Natural killer cell (primary cell): ENCODE results near the gene PTH1R. TPM values are rescaled to one million over a fixed set of nuclear protein-coding genes. Genes with fewer than 3 reads are reported as not detected.

Source experiments
- ATAC-seq, 3 donors: fragments of 150-1000 bp in 2 of 3; fragments of 200-7000 bp in 1 of 3; cut with Tn5 transposase; 1 replicate in 1 of 3; 2 replicates in 2 of 3; pipeline ENCODE4 v1.10.0; 2021; ENCODE audit warnings: mild to moderate bottlenecking in 2 of 3, moderate library complexity in 2 of 3
- DNase-seq, 2 donors: peaks; one replicate each; pipeline versions ENCODE4 v3.0.0 to v3.0.0-alpha.2; 2013 to 2021; ENCODE audit warnings: mixed read lengths in 1 of 2
- H3K27ac ChIP-seq: one replicate; pipeline ENCODE4 v1.5.1; 2013; ENCODE audit warnings: mild to moderate bottlenecking, low read length
- H3K27me3 ChIP-seq: one replicate; pipeline ENCODE4 v1.6.1; 2013; ENCODE audit warnings: low read length; ENCODE audit not compliant: control insufficient read depth, insufficient read depth
- H3K36me3 ChIP-seq: one replicate; pipeline ENCODE4 v1.6.1; 2013; ENCODE audit warnings: low read length; ENCODE audit not compliant: control insufficient read depth, insufficient read depth
- H3K4me1 ChIP-seq: one replicate; pipeline ENCODE4 v1.6.1; 2013; ENCODE audit warnings: low read length; ENCODE audit not compliant: control insufficient read depth, insufficient read depth
- H3K4me3 ChIP-seq: one replicate; pipeline ENCODE4 v1.5.1; 2013; ENCODE audit warnings: low read length
- H3K9me3 ChIP-seq: one replicate; pipeline ENCODE4 v1.6.1; 2013; ENCODE audit warnings: low read length; ENCODE audit not compliant: control insufficient read depth, insufficient read depth
- H3K27ac Mint-ChIP-seq, 2 donors: one replicate each; pipeline ENCODE4 v1.8.0; 2022; ENCODE audit warnings: mild to moderate bottlenecking in 2 of 2, mixed read lengths in 2 of 2, moderate library complexity in 1 of 2
- H3K27me3 Mint-ChIP-seq, 2 donors: one replicate each; pipeline ENCODE4 v1.8.0; 2022; ENCODE audit warnings: low read depth in 2 of 2, mixed read lengths in 2 of 2
- H3K36me3 Mint-ChIP-seq: one replicate; pipeline ENCODE4 v1.8.0; 2022; ENCODE audit warnings: mixed read lengths
- H3K4me1 Mint-ChIP-seq, 2 donors: one replicate each; pipeline ENCODE4 v1.8.0; 2022; ENCODE audit warnings: mixed read lengths in 2 of 2
- H3K4me3 Mint-ChIP-seq: one replicate; pipeline ENCODE4 v1.8.0; 2022; ENCODE audit warnings: mild to moderate bottlenecking, moderate library complexity, mixed read lengths
- H3K9me3 Mint-ChIP-seq, 2 donors: one replicate each; pipeline ENCODE4 v1.8.0; 2022; ENCODE audit warnings: mixed read lengths in 2 of 2
- CTCF ChIP-seq: fragments of 200-600 bp; IDR thresholded peaks from one replicate; pipeline ENCODE4 v1.8.0; 2022; ENCODE audit warnings: antibody characterized with exemption
- WGBS: methylation state at CpG from one replicate; pipeline ENCODE4 v1.1.7; 2013; ENCODE audit warnings: missing lambda C conversion rate; ENCODE audit not compliant: insufficient coverage; 5-methylcytosine and 5-hydroxymethylcytosine counted together
- intact Hi-C: fragments of 100-400 bp; cut with micrococcal nuclease; formaldehyde crosslinking; loops from one replicate; pipeline ENCODE4 v1.14.2; 2022
- total RNA-seq, 4 donors: library from RNA; stranded (reverse); fragments of 120-200 nt in 1 of 4; gene quantifications; one replicate each; pipeline versions ENCODE4 v1.2.3 to v1.2.4, GENCODE V29; 2013 to 2022

The PTH1R gene
- total RNA-seq, 3 donors from 2014 or later (not counting 1 experiment from before 2014, with no cell fraction given) = not detected

DNA sequence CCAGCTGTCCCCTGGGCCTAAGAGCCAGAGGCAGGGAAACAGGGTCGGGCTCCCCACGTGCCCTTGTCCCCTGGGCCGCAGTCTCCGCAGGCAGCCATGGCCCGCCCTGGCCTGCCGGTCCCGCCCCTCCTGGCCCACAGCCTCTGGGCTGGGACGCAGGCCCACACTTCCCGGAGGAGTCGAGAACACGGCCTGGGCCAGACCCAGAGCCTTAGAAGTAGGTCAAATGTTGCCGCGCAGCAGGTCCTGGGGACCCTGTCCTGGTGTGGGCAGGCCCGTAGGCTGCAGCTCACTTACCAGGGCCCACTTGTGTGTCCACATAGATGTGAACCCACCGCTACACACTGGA is 10.0 kb upstream of the PTH1R start:
- Histone ChIP-seq H3K4me1 (no peaks in the 10 kb centered on the region), H3K27me3 (no peaks in the 10 kb centered on the region), H3K9me3 (no peaks in the 10 kb centered on the region), H3K27ac (no peak overlapping the region), H3K4me3 (no peak overlapping the region), H3K36me3 (no peaks in the 10 kb centered on the region)
- no peaks in the 10 kb centered on the region for H3K27me3 Mint-ChIP-seq
- intact Hi-C loops = no loop called here
- no peaks in the 10 kb centered on the region for H3K4me1 Mint-ChIP-seq
- no peak overlapping the region for H3K4me3 Mint-ChIP-seq
- ATAC-seq = no peak
- no peak for TF ChIP-seq CTCF
- H3K27ac Mint-ChIP-seq = no peak overlapping the region
- H3K9me3 Mint-ChIP-seq = no peaks in the 10 kb centered on the region
- no peaks in the 10 kb centered on the region for H3K36me3 Mint-ChIP-seq
- no peak for DNase-seq
- 89% methylated on average over 15 of the region's 15 CpGs for WGBS

- H3K27ac Mint-ChIP-seq = no peak overlapping the region
- no peaks in the 10 kb centered on the region for H3K9me3 Mint-ChIP-seq
- no peak overlapping the region for H3K4me3 Mint-ChIP-seq
- H3K36me3 Mint-ChIP-seq = no peaks in the 10 kb centered on the region
- ATAC-seq (no peak), DNase-seq (no peak)
- Histone ChIP-seq H3K27me3 (peaks cover 3% of the 10 kb centered on the region), H3K36me3 (no peaks in the 10 kb centered on the region), H3K9me3 (no peaks in the 10 kb centered on the region), H3K4me1 (no peaks in the 10 kb centered on the region), H3K4me3 (no peak overlapping the region), H3K27ac (no peak overlapping the region)
- H3K27me3 Mint-ChIP-seq = peaks cover 0 to 3% of the 10 kb centered on the region in 2 donors
- intact Hi-C loops = no loop called here
- no peaks in the 10 kb centered on the region for H3K4me1 Mint-ChIP-seq
- 66% methylated on average over 6 of the region's 8 CpGs for WGBS
- no peak for TF ChIP-seq CTCF
These were observed 9.2 kb upstream of the PTH1R start for GRCh38 chr3:46868287-46868686.

GRCh38 chr3:46868948-46869347 is 8.6 kb upstream of the PTH1R start:
- H3K36me3 Mint-ChIP-seq = no peaks in the 10 kb centered on the region
- no peaks in the 10 kb centered on the region for H3K4me1 ChIP-seq
- H3K9me3 Mint-ChIP-seq = no peaks in the 10 kb centered on the region
- H3K27ac Mint-ChIP-seq = no peak overlapping the region
- no peaks in the 10 kb centered on the region for H3K4me1 Mint-ChIP-seq
- DNase-seq = no peak
- no peaks in the 10 kb centered on the region for H3K36me3 ChIP-seq
- peaks cover 3% of the 10 kb centered on the region for H3K27me3 ChIP-seq
- H3K4me3 Mint-ChIP-seq = no peak overlapping the region
- intact Hi-C loops = no loop called here
- 87% methylated on average over 7 of the region's 7 CpGs for WGBS
- TF ChIP-seq CTCF = no peak
- no peak for ATAC-seq
- no peak overlapping the region for H3K27ac ChIP-seq
- H3K27me3 Mint-ChIP-seq = peaks cover 0 to 3% of the 10 kb centered on the region in 2 donors
- no peak overlapping the region for H3K4me3 ChIP-seq
- no peaks in the 10 kb centered on the region for H3K9me3 ChIP-seq

DNA sequence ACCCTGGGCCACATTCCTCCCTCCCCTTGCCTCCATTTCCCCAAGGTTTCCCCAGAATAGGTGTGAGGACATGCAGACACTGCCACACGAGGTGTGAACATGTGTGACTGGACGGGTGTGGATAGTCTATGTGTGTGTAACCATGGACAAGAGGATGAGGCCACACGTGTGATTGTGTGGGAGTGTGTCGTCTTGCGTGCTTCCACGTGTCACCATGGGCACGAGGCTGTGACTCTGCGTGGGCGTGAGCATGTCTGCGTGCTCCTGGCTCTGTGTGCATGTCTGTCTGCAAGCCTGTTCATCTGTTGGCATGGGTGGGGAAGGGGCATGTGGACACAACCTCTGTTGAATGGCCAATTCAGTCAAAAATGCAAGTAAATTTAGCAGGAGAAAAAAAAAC is 8.1 kb upstream of the PTH1R start:
- H3K4me1 ChIP-seq = no peaks in the 10 kb centered on the region
- ATAC-seq (no peak), DNase-seq (no peak)
- no peaks in the 10 kb centered on the region for H3K9me3 Mint-ChIP-seq
- TF ChIP-seq CTCF = no peak
- no peak overlapping the region for H3K27ac ChIP-seq
- H3K9me3 ChIP-seq = no peaks in the 10 kb centered on the region
- peaks cover 3% of the 10 kb centered on the region for H3K27me3 ChIP-seq
- H3K36me3 Mint-ChIP-seq = no peaks in the 10 kb centered on the region
- intact Hi-C loops = no loop called here
- peaks cover 0 to 3% of the 10 kb centered on the region in 2 donors for H3K27me3 Mint-ChIP-seq
- H3K4me3 Mint-ChIP-seq = no peak overlapping the region
- WGBS = 77% methylated on average over 10 of the region's 10 CpGs
- H3K36me3 ChIP-seq = no peaks in the 10 kb centered on the region
- no peak overlapping the region for H3K27ac Mint-ChIP-seq
- H3K4me3 ChIP-seq = no peak overlapping the region
- H3K4me1 Mint-ChIP-seq = no peaks in the 10 kb centered on the region
